Right lobe of liver (tissue), 4 donors: Measurements from ENCODE around the gene ABHD16B.

Experiments
- POLR2A ChIP-seq: fragments of 450-650 bp; IDR thresholded peaks from one replicate; pipeline ENCODE4 v1.6.1; 2017; ENCODE audit warnings: antibody characterized with exemption, mild to moderate bottlenecking
- TF ChIP-seq, protein P1 (sequence below), 4 donors: fragments of 200-600 bp in 3 of 4; fragments of 450-650 bp in 1 of 4; IDR thresholded peaks; one replicate each; pipeline versions ENCODE4 v1.5.1 to v1.8.0; 2016 to 2022; ENCODE audit warnings: antibody characterized with exemption in 4 of 4, mild to moderate bottlenecking in 2 of 4
- donor health status: DM: no; HTN: no; CAD: no.
- donor health status: DM: no; HTN: no; CAD: no.
- donor health status: DM: no; HTN: yes; CAD: no.

GRCh38 chr20:63898882-63899558, 37.7 kb downstream of the ABHD16B start:
- TF ChIP-seq, protein P1, sequence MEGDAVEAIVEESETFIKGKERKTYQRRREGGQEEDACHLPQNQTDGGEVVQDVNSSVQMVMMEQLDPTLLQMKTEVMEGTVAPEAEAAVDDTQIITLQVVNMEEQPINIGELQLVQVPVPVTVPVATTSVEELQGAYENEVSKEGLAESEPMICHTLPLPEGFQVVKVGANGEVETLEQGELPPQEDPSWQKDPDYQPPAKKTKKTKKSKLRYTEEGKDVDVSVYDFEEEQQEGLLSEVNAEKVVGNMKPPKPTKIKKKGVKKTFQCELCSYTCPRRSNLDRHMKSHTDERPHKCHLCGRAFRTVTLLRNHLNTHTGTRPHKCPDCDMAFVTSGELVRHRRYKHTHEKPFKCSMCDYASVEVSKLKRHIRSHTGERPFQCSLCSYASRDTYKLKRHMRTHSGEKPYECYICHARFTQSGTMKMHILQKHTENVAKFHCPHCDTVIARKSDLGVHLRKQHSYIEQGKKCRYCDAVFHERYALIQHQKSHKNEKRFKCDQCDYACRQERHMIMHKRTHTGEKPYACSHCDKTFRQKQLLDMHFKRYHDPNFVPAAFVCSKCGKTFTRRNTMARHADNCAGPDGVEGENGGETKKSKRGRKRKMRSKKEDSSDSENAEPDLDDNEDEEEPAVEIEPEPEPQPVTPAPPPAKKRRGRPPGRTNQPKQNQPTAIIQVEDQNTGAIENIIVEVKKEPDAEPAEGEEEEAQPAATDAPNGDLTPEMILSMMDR (IDR thresholded peaks at IDR 0.05) = no peak
- no peak for TF ChIP-seq POLR2A
